AG04450 (cell line): ENCODE data around the gene CRELD2. TPM values are rescaled to one million over a fixed set of nuclear protein-coding genes. Genes with fewer than 3 reads are reported as not detected.
"Not testable (repeated sequence)": the region's sequence is repeated elsewhere in the genome, so short reads cannot be mapped to it uniquely, and the experiment has no call there.

ENCODE experiments used
- CTCF ChIA-PET: fragments of 300-600, 350-600 bp; formaldehyde crosslinking; extraction: SDS; loops from one replicate; lab custom pipeline; 2022; ENCODE audit warnings: antibody characterized with exemption, inconsistent platforms; lab: Charles Lee
- POLR2A ChIA-PET: fragments of 350-600 bp; formaldehyde crosslinking; extraction: SDS; loops from one replicate; lab custom pipeline; 2021; ENCODE audit warnings: antibody characterized with exemption, inconsistent platforms; lab: Yijun Ruan, JAX
- DNase-seq: peaks from one replicate; pipeline ENCODE4 v3.0.0-alpha.2; 2011; ENCODE audit warnings: low read depth, low spot score
- H3K27ac ChIP-seq: one replicate; pipeline ENCODE4 v1.5.1; 2012; ENCODE audit warnings: low read depth, low read length, control low read depth
- H3K27me3 ChIP-seq: one replicate; pipeline ENCODE4 v1.6.0; 2012; ENCODE audit warnings: low read length; ENCODE audit not compliant: control insufficient read depth, insufficient read depth
- H3K4me3 ChIP-seq: 2 replicates; pipeline ENCODE4 v1.5.1; 2011; ENCODE audit warnings: mild to moderate bottlenecking, low read depth, low read length, control low read depth
- H3K9me3 ChIP-seq: 2 replicates; pipeline ENCODE4 v1.5.1; 2012; ENCODE audit warnings: low read length; ENCODE audit not compliant: control insufficient read depth, insufficient read depth
- CTCF ChIP-seq: IDR thresholded peaks from 2 replicates; pipeline ENCODE4 v1.5.1; 2011; ENCODE audit warnings: low read depth, low read length, control low read depth, inconsistent platforms
- polyA plus RNA-seq: library from polyadenylated mRNA; depleted of rRNA; stranded (reverse); fragments of >200 nt; gene quantifications from 2 replicates; pipeline ENCODE4 v1.2.3, GENCODE V29; 2011

The CRELD2 gene
- polyA plus RNA-seq, 1 experiment = 31.6 TPM

GRCh38 chr22:49944399-49944891 lies 26.0 kb downstream of the CRELD2 start:
- no peak overlapping the region for H3K27ac ChIP-seq
- no peak for TF ChIP-seq CTCF
- no peak for DNase-seq
- H3K27me3 ChIP-seq = no peaks in the 10 kb centered on the region
- ChIA-PET POLR2A (no interaction called here), CTCF (no interaction called here)
- H3K9me3 ChIP-seq = peaks cover 6% of the 10 kb centered on the region; the same call in 1 of the 2 replicates
- H3K4me3 ChIP-seq = no peak overlapping the region

GRCh38 chr22:49945042-49945794 lies 26.8 kb downstream of the CRELD2 start:
- H3K9me3 ChIP-seq, CTCF ChIA-PET, H3K27ac ChIP-seq, POLR2A ChIA-PET, H3K4me3 ChIP-seq, DNase-seq, H3K27me3 ChIP-seq: not testable (repeated sequence)

- H3K4me3 ChIP-seq = no peak overlapping the region
- TF ChIP-seq CTCF = no peak
- H3K27ac ChIP-seq = no peak overlapping the region
- CTCF ChIA-PET = interaction anchor here (1.0 kb wide), 1 partner anchor 84 kb away, joined by 4 read pairs; no protein-coding TSS in a partner anchor
- no peak for DNase-seq
- no peaks in the 10 kb centered on the region for H3K27me3 ChIP-seq
- H3K9me3 ChIP-seq = peaks cover 2% of the 10 kb centered on the region; the same call in 1 of the 2 replicates
- POLR2A ChIA-PET = no interaction called here
These were observed 28.3 kb downstream of the CRELD2 start for GRCh38 chr22:49946612-49947295.

- no peak overlapping the region for H3K27ac ChIP-seq
- DNase-seq = no peak
- ChIA-PET CTCF (no interaction called here), POLR2A (no interaction called here)
- H3K4me3 ChIP-seq = no peak overlapping the region
- TF ChIP-seq CTCF = no peak
- no peaks in the 10 kb centered on the region; the same call in 1 of the 2 replicates for H3K9me3 ChIP-seq
- H3K27me3 ChIP-seq = no peaks in the 10 kb centered on the region
These were observed 28.8 kb downstream of the CRELD2 start for GRCh38 chr22:49947296-49947622.

GRCh38 chr22:49948116-49948957 lies 29.9 kb downstream of the CRELD2 start:
- Histone ChIP-seq H3K9me3 (no peaks in the 10 kb centered on the region; the same call in 1 of the 2 replicates), H3K27ac (no peak overlapping the region), H3K4me3 (no peak overlapping the region), H3K27me3 (no peaks in the 10 kb centered on the region)
- POLR2A ChIA-PET = no interaction called here
- no peak for TF ChIP-seq CTCF
- no peak for DNase-seq
- CTCF ChIA-PET = interaction anchor here (0.9 kb wide), 1 partner anchor 82 kb away, joined by 4 read pairs; no protein-coding TSS in a partner anchor
